Glomerular endothelial cell (primary cell): Measurements from ENCODE around the gene XBP1. TPM values are rescaled to one million over a fixed set of nuclear protein-coding genes. Genes with fewer than 3 reads are reported as not detected.
"Not testable (repeated sequence)": the region's sequence is repeated elsewhere in the genome, so short reads cannot be mapped to it uniquely, and the experiment has no call there.

Source experiments
- DNase-seq: peaks from one replicate; pipeline ENCODE4 v3.0.0-alpha.2; 2011; ENCODE audit warnings: low read depth, low spot score; ENCODE audit errors: extremely low read depth
- total RNA-seq: library from RNA; depleted of rRNA; stranded (reverse); fragments of >200 nt; gene quantifications from 2 replicates; pipeline ENCODE4 v1.2.3, GENCODE V29; 2015

Gene XBP1
- total RNA-seq, 1 donor from 2014 or later = 125 TPM

DNA sequence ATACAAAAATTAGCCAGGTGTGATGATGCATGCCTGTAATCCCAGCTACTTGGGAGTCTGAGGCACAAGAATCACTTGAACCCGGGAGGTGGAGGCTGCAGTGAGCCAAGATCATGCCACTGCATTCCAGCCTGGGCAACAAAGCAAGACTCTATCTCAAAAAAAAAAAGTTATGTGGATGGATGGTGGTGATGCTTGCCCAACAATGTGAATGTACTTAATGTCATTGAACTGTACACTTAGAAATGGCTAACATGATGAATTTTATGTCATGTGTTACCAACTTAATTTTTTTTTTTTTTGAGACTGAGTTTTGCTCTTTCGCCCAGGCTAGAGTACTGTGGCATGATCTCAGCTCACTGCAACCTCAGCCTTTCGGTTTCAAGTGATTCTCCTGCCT lies 45.9 kb downstream of the XBP1 start:
- DNase-seq = not testable (repeated sequence)

DNA sequence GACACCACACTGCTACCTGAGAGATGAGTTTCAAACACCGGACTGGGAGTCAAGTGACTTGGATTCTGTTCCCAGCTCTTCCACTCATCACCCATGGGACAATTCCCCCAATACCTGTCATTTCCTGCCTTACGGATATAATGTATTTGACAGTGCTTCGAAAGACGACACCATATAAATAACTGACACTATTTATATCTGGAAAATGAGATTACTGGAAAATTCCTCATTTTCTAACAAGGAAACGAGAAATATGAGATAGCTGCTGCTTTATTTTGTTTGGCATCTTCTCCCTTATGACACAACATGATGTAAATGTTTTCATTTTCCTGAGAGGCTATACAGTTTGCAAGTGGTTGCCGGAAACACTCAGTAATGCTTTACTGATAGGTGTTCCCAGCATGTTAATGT lies 49.9 kb downstream of the XBP1 start:
- DNase-seq = peak; percentile 89

Other genes starting within 250 kb of the XBP1 start
- gene TTC28, start 120.7 kb downstream of the XBP1 start, total RNA-seq = 38.5 and 66.5 TPM in 2 replicates
- 8.5 and 19.3 TPM in 2 replicates for gene CHEK2, start 58.7 kb downstream of the XBP1 start, total RNA-seq
- gene HSCB, start 58.5 kb downstream of the XBP1 start, total RNA-seq = 14.3 and 27.8 TPM in 2 replicates
- 18.3 and 23.5 TPM in 2 replicates for gene CCDC117, start 27.9 kb downstream of the XBP1 start, total RNA-seq
- 5.2 and 6.4 TPM in 2 replicates for gene ZNRF3, start 83.0 kb upstream of the XBP1 start, total RNA-seq